ENCODE results near the gene PDE8B.

PDE8B gene

DNA sequence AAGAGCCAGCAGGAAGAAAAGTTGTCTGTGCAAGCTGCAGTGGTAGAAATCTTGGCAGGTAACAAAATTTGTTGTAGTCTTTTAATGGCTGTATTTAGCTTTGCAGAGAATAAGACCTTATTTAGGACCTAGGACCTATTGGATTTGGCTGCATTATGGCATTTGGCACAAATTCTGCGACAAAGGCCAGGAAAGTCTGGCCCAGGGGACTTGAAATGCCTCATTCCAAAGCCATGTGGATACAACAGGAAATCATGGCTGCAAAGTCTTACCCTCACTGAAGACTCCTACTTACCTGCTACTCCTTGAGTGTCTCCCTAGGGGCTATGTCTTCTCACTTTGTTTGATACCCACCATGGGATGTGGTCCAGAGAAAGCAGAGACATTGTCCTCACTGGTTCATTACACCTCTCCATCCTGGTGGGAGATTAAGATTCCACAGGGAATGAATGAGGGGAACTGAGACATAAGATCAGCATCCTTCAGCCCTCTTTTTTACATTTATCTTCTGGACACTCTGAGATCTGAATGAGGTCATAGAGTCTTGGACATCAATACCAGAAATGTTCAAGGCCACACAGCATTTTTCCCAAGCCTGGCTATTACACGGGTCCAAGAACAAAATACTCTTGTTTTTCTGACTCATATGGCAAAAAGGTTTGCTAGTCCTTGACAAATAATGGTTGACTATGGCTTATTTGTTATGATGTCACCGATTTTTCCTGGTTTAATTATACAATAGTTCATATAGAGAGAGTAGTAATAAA is 119.4 kb downstream of the PDE8B start:
- in situ Hi-C loops (cut with HindIII; ENCODE audit: low pct_unique_long_range_greater_than_20kb, low sequenced_read_pairs): no loop called here
- no peak for DNase-seq (ENCODE audit: low read depth in 1 of 2, low spot score in 1 of 2)
- no peak for TF ChIP-seq JUND (IDR thresholded peaks at IDR 0.05; ENCODE audit: low read depth)

DNA sequence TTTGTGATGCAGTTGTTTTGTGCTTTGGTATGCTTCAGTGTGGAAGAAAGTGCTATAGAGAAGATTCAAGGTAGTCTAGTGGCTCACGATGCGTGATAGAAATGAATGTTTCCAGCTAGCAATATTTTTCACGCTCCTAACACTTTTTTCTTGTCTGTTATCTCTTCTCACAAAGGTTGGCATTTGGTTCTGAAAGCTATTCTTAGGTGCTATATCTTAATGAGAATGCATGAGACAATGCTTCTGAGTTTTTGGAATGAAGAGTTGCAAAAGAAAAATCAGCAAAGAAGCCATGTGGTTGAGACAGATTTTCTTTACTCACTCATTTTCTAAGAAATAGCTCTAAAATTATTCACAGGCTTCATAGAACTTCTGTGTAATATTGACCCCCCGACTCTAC is 122.6 kb downstream of the PDE8B start:
- in situ Hi-C loops (cut with HindIII; ENCODE audit: low pct_unique_long_range_greater_than_20kb, low sequenced_read_pairs): no loop called here
- TF ChIP-seq JUND (IDR thresholded peaks at IDR 0.05; ENCODE audit: low read depth): no peak
- DNase-seq (ENCODE audit: low read depth in 1 of 2, low spot score in 1 of 2): no peak

DNA sequence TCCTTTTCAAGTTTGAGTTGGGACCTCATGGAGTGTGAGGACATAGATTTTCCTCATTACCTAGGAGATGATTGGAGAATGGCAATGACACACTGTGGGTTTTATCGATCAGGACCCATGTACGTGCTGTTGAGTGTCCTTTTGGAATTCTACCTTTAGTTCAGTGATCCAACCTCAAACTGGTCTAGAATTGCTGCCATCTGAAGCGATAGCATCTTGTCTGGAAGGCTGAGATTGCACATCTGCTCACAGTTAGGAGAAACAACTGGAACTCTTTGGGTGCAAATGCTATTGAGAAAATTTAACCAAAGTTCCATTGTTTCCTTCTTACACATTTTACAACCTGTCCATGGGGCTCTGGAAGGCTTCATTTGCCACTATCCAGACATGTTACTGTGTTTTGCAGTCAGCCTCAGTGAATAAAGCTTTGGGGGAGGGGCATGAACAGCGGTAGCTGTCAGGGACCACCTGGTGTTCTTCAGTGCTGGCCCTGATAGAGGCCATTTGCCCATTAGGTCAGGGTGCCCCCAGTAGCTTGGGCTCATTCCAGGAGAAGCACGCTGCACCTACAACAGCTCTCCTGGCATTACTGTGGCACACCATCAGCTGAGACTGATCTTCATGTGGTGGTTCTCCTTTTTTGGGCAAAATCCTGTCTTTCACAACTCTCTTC is 123.1 kb downstream of the PDE8B start:
- in situ Hi-C loops (cut with HindIII; ENCODE audit: low pct_unique_long_range_greater_than_20kb, low sequenced_read_pairs): no loop called here
- no peak for TF ChIP-seq JUND (IDR thresholded peaks at IDR 0.05; ENCODE audit: low read depth)
- no peak for DNase-seq (ENCODE audit: low read depth in 1 of 2, low spot score in 1 of 2)

DNA sequence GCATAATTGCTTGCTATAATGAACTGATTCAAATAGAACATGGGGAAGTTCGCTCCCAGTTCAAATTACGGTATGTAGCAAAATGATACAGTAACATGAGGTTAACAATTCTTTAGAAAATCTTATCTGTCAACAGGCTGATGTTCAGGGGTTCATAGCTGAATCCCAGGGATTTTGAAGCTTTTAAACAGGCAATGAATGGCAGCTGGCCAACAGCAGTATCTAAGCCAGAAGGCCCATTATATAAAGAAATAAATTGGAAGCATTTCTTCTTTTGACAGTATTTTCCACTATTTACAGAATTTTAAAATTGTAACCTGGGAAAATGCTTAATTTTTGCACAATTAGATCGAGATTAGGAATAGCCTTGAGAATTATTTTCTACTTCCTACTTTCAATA is 126.8 kb downstream of the PDE8B start:
- in situ Hi-C loops (cut with HindIII; ENCODE audit: low pct_unique_long_range_greater_than_20kb, low sequenced_read_pairs): no loop called here
- no peak for TF ChIP-seq JUND (IDR thresholded peaks at IDR 0.05; ENCODE audit: low read depth)

DNA sequence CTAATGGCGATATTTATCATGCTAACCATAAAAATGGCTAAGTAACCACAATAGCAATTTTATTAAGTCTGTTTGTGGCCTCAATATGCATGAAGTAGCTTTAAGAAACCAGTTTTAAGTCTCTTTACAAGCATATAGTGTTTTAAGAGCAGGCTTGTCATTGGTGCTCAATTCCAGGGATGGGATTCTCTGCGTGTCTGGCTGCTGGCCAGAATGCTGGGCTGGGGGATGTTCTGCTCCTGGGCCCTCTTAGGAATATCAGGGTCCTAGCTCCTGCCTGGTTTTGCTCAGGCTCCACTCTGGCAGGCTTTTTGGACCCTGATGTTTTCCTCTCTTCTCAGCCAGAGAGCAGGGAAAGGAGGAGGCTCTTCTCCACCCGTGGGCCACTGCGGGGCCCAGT is 127.2 kb downstream of the PDE8B start:
- no peak for DNase-seq (ENCODE audit: low read depth in 1 of 2, low spot score in 1 of 2)
- in situ Hi-C loops (cut with HindIII; ENCODE audit: low pct_unique_long_range_greater_than_20kb, low sequenced_read_pairs): no loop called here
- no peak for TF ChIP-seq JUND (IDR thresholded peaks at IDR 0.05; ENCODE audit: low read depth)

More for the DNA sequence above, 126.8 kb downstream of the PDE8B start:
- no peak for DNase-seq (ENCODE audit: low read depth in 1 of 2, low spot score in 1 of 2)

DNA sequence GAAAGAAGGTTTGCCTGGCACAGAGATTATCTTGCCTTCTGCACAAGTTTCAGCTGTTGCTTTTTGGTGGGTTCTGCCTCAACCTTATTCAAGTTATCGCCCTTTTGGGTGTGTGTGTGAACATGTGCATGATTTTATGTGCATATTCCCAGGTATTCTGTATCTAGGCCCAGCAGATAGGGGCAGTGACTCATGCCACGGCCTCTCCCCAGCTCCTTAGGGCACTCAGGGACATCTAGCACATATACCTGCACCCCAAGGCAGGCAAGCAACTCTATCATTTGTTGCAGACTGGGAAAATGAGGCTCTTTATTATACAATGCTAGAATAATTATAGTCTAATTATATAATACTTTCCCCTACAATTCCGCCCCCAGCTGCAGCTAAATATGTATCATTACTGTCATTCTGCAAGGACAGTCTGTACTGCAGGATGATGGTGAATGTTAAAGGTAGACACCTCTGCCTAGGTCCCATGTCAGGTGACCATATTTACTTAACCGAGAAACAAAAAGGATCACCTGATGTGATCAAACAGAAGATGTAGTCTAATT is 128.9 kb downstream of the PDE8B start:
- DNase-seq (ENCODE audit: low read depth in 1 of 2, low spot score in 1 of 2): no peak
- in situ Hi-C loops (cut with HindIII; ENCODE audit: low pct_unique_long_range_greater_than_20kb, low sequenced_read_pairs): no loop called here
- no peak for TF ChIP-seq JUND (IDR thresholded peaks at IDR 0.05; ENCODE audit: low read depth)

DNA sequence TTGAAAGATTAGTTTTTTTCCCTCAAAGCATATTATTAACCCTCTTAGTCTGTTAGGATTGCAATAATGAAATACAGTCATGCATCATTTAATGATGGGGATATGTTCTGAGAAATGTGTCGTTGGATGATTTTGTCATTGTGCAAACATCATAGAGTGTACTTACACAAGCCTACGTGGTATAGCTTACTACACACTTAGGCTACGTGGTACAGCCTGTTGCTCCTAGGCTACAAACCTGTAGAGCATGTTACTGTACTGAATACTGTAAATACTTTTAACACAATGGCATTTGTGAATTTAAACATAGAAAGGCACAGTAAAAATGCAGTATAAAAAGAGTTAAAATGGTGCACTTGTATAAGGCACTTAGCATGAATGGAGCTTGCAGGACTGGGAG is 132.7 kb downstream of the PDE8B start:
- TF ChIP-seq JUND (IDR thresholded peaks at IDR 0.05; ENCODE audit: low read depth): no peak
- no peak for DNase-seq (ENCODE audit: low read depth in 1 of 2, low spot score in 1 of 2)
- in situ Hi-C loops (cut with HindIII; ENCODE audit: low pct_unique_long_range_greater_than_20kb, low sequenced_read_pairs): no loop called here

DNA sequence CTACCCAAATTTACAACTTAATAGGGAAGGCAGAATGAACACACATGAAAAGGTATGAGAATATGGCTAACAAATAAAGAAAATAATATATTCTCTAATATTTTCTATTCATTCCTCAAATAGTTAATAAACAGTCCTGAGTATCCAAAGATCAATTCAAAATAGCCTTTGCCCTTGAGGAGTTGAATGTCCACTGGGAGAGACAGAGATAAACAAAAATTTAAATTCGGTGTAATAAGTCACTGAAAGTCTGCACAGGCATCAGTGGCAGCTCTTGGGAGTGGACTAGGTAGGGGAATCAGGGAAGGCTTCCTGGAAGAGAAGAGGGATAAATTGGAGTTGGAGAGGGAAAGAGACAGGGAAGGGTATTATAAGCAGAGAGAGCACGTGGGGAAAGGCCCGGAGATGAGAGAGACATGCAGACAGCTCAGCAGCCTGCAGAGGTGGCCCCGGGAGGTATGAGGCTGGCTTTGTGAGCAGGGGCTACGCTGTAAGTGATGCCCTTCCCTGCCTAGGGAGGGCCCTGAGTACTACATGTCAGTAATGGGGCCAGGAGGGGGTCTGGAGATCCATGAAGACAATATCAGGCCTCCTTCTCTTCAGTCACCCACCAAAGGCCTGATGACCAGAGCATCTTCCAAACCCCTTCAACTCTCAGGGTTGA is 137.1 kb downstream of the PDE8B start:
- in situ Hi-C loops (cut with HindIII; ENCODE audit: low pct_unique_long_range_greater_than_20kb, low sequenced_read_pairs): no loop called here
- no peak for TF ChIP-seq JUND (IDR thresholded peaks at IDR 0.05; ENCODE audit: low read depth)
- no peak for DNase-seq (ENCODE audit: low read depth in 1 of 2, low spot score in 1 of 2)

DNA sequence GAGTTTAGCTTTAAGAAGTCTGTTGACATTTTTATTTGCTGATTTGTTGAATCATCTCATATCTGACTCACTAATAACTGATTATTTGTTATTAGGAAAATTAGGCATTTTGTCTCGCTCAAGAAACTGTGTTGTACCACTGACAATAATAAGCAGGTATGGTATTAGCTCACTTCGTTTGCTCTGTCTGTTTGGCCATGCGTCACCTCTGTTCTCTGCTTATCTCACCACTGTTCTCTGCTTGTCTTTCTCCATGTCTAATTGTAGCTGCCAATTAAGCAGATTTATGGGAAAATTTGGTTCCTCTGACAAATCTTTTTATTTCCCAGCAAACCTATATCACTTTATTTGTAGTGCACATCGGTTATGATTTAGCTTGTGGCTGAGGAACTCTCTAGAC is 142.8 kb downstream of the PDE8B start:
- no peak for DNase-seq (ENCODE audit: low read depth in 1 of 2, low spot score in 1 of 2)
- in situ Hi-C loops (cut with HindIII; ENCODE audit: low pct_unique_long_range_greater_than_20kb, low sequenced_read_pairs): no loop called here
- no peak for TF ChIP-seq JUND (IDR thresholded peaks at IDR 0.05; ENCODE audit: low read depth)

DNA sequence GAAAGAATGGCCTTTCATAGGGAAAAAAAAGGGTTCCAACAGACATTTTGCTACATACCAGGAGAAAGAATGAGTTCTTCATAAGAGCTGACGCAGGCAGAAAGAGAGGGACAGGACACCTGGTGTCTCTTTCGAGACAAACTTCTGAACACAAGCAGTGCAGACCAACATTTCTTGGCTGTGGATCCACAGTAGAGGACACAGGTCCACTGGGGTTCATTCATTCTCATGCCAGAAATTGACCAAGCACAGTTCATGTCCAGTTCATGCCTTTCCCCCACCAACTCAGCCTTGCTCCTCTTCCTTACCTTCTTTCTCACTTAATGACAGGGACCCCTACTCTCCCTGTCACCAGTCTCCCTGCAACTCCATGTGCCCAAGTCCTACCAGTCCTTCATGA is 144.0 kb downstream of the PDE8B start:
- DNase-seq (ENCODE audit: low read depth in 1 of 2, low spot score in 1 of 2): no peak
- no peak for TF ChIP-seq JUND (IDR thresholded peaks at IDR 0.05; ENCODE audit: low read depth)
- in situ Hi-C loops (cut with HindIII; ENCODE audit: low pct_unique_long_range_greater_than_20kb, low sequenced_read_pairs): no loop called here

DNA sequence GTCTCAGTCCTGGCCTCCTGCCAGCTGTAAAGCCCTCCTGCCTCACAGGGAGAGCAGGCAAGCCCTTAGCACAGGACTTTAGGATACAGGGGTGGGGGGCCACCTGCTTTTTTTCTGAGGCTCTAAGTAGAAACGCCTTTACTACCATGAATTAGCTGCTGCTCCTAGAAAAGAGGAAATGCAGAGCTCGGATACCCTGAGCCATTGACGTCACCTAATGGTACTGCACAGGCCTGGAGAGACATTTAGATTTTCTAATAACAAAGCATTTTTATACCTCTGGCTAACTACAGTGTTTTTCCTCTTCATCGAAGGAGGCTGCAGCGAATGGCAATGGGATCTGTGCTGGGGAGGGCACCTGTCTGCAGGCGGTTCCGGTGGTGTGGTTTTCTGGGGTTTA is 144.6 kb downstream of the PDE8B start:
- no peak for TF ChIP-seq JUND (IDR thresholded peaks at IDR 0.05; ENCODE audit: low read depth)
- in situ Hi-C loops (cut with HindIII; ENCODE audit: low pct_unique_long_range_greater_than_20kb, low sequenced_read_pairs): no loop called here
- DNase-seq (ENCODE audit: low read depth in 1 of 2, low spot score in 1 of 2): no peak

DNA sequence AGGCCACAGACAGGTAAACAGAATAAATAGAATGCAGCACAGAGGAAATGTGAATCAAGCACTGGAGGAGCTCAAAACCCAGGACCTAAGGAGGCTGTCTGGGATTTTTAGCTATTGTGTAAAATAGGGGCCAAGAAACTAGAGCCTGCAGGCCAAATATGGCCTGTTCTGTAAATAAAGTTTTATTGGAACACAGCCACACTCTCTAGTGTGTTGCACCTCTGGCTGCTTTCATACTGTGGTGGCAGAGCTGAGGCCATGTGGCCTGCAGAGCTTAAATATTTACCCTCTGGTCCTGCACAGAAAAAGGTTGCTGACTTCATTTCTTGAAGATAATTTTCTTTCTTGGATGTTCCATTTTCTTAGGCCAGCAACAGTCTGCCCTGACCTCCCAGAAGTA is 145.3 kb downstream of the PDE8B start:
- TF ChIP-seq JUND (IDR thresholded peaks at IDR 0.05; ENCODE audit: low read depth): no peak
- in situ Hi-C loops (cut with HindIII; ENCODE audit: low pct_unique_long_range_greater_than_20kb, low sequenced_read_pairs): no loop called here
- DNase-seq (ENCODE audit: low read depth in 1 of 2, low spot score in 1 of 2): peak in 1 of 2 experiments; percentile 33

DNA sequence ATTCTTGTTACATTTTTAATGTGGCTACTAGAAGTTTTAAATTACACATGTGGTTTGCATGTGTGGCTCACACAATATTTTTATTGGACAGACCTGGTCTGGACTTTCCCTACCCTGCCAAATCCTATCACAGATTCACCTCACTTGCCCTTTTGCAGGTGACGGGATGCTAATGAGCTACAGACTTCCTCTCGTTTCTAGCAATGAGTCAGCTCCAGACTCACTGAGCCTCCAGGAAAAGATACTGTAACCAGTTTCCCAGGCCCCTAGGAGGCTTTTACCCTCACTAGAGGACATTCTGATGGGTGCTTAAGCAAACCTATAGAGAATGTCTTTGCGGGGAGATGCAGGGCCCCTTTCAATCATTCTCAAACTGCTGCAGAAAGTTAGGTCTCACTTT is 146.3 kb downstream of the PDE8B start:
- no peak for TF ChIP-seq JUND (IDR thresholded peaks at IDR 0.05; ENCODE audit: low read depth)
- in situ Hi-C loops (cut with HindIII; ENCODE audit: low pct_unique_long_range_greater_than_20kb, low sequenced_read_pairs): no loop called here
- DNase-seq (ENCODE audit: low read depth in 1 of 2, low spot score in 1 of 2): no peak

All from T47D (cell line).